Tibial artery (tissue), 4 donors: ENCODE measurements around the gene PROC.
"Not testable (repeated sequence)": the region's sequence is repeated elsewhere in the genome, so short reads cannot be mapped to it uniquely, and the experiment has no call there.

Experiments
- DNase-seq, 2 donors: peaks; one replicate each; pipeline ENCODE4 v3.0.0-alpha.2; 2019
- H3K27ac ChIP-seq, 2 donors: fragments of 200-600 bp; sonication (generic) in 1 of 2; 1 replicate in 1 of 2; 2 replicates in 1 of 2; pipeline ENCODE4 v1.5.1; 2018 to 2019; ENCODE audit warnings: mild to moderate bottlenecking in 1 of 2
- H3K27me3 ChIP-seq, 2 donors: fragments of 200-600 bp; sonication (generic) in 1 of 2; one replicate each; pipeline versions ENCODE4 v1.5.1 to v1.6.0; 2016 to 2019
- H3K36me3 ChIP-seq, 3 donors: fragments of 200-600 bp; sonication (generic) in 2 of 3; one replicate each; pipeline ENCODE4 v1.5.1; 2016 to 2019; ENCODE audit warnings: mild to moderate bottlenecking in 2 of 3
- H3K4me1 ChIP-seq, 4 donors: fragments of 200-600 bp; sonication (generic) in 2 of 4; 1 replicate in 3 of 4; 2 replicates in 1 of 4; pipeline ENCODE4 v1.5.1; 2016 to 2019
- H3K4me3 ChIP-seq, 2 donors: fragments of 200-600 bp; sonication (generic) in 1 of 2; 1 replicate in 1 of 2; 2 replicates in 1 of 2; pipeline ENCODE4 v1.5.1; 2018 to 2019; ENCODE audit warnings: mild to moderate bottlenecking in 2 of 2
- H3K9me3 ChIP-seq, 3 donors: fragments of 200-600 bp; sonication (generic) in 1 of 3; one replicate each; pipeline ENCODE4 v1.5.1; 2016 to 2019
- CTCF ChIP-seq, 2 experiments: fragments of 200-600 bp in 1 of 2; fragments of 450-650 bp in 1 of 2; IDR thresholded peaks; one replicate each; pipeline ENCODE4 v1.5.1; 2017 to 2019; ENCODE audit warnings: antibody characterized with exemption in 2 of 2, mild to moderate bottlenecking in 1 of 2, moderate library complexity in 1 of 2
- intact Hi-C: fragments of 100-400 bp; cut with DNase I; formaldehyde crosslinking; loops from one replicate; pipeline ENCODE4 v1.15.0; 2023; ENCODE audit warnings: low total_unique reads

The PROC gene

GRCh38 chr2:127448526-127448925 lies 30.3 kb downstream of the PROC start:
- no peak overlapping the region for H3K27ac ChIP-seq
- TF ChIP-seq CTCF (IDR thresholded peaks at IDR 0.05), result no peak
- no peak for DNase-seq
- H3K27me3 ChIP-seq, result no peaks in the 10 kb centered on the region
- H3K4me1 ChIP-seq, result peaks cover 0 to 5% (median 0%) of the 10 kb centered on the region in 4 donors
- H3K9me3 ChIP-seq, result no peaks in the 10 kb centered on the region
- no peak overlapping the region for H3K4me3 ChIP-seq
- intact Hi-C loops, result no loop called here
- peaks cover 0 to 8% (median 0%) of the 10 kb centered on the region in 3 donors for H3K36me3 ChIP-seq

GRCh38 chr2:127449414-127449813 lies 31.2 kb downstream of the PROC start:
- no peak for TF ChIP-seq CTCF (IDR thresholded peaks at IDR 0.05)
- DNase-seq, result no peak
- H3K9me3 ChIP-seq, result no peaks in the 10 kb centered on the region
- H3K4me1 ChIP-seq, result peaks cover 0 to 5% (median 0%) of the 10 kb centered on the region in 4 donors
- H3K4me3 ChIP-seq, result no peak overlapping the region
- intact Hi-C loops, result no loop called here
- H3K36me3 ChIP-seq, result peaks cover 0 to 12% (median 0%) of the 10 kb centered on the region in 3 donors
- no peaks in the 10 kb centered on the region for H3K27me3 ChIP-seq
- H3K27ac ChIP-seq, result no peak overlapping the region

DNA sequence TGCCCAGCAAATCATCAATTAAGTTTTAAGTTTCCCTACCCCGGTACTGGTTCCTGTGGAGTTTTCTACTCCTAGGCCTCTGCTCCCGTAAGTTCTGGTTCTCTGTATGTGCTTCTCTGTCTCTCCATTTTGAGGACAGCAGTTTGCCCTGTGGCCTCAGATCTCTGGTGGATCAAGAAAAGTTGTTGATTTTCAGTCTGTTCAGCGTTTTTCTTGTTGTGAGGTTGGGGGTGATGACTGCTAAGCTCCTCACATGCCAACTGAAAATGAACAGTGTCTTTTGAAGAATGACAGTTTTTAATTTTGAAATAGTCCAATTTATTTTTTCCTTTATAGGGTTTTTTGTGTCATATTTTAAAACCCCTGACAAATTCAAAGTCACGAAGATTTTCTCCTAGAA lies 31.7 kb downstream of the PROC start:
- Histone ChIP-seq H3K27ac (no peak overlapping the region), H3K9me3 (no peaks in the 10 kb centered on the region), H3K4me3 (no peak overlapping the region), H3K4me1 (peaks cover 0 to 5% (median 0%) of the 10 kb centered on the region in 4 donors), H3K36me3 (peaks cover 0 to 16% (median 0%) of the 10 kb centered on the region in 3 donors), H3K27me3 (no peaks in the 10 kb centered on the region)
- TF ChIP-seq CTCF (IDR thresholded peaks at IDR 0.05), result no peak
- no peak for DNase-seq
- intact Hi-C loops, result no loop called here

DNA sequence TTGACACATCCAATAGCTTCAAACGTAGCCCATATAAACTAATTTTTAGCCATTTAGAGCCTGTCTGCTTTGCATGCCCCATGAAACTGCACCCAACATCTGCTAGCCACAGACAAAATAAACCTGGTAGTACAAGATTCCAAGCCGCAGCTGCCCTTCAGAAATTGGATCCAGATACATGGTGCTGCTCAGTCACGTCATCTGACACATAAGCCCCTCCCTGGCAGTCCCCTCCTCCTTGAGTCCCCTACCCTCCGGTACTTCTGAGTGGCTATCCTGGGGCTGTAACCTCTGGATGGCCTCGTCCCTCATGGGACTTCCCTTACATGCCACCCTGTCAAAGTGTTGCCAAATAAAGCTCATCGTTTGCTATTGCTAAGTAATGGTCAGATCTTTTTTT lies 33.8 kb downstream of the PROC start:
- intact Hi-C loops, result no loop called here
- no peak for DNase-seq
- no peaks in the 10 kb centered on the region for H3K9me3 ChIP-seq
- no peak overlapping the region for H3K27ac ChIP-seq
- peaks cover 0 to 5% (median 0%) of the 10 kb centered on the region in 4 donors for H3K4me1 ChIP-seq
- peaks cover 0 to 22% (median 0%) of the 10 kb centered on the region in 3 donors for H3K36me3 ChIP-seq
- TF ChIP-seq CTCF (IDR thresholded peaks at IDR 0.05), result no peak
- H3K27me3 ChIP-seq, result no peaks in the 10 kb centered on the region
- H3K4me3 ChIP-seq, result no peak overlapping the region

- H3K27ac ChIP-seq, H3K27me3 ChIP-seq, H3K9me3 ChIP-seq, H3K4me3 ChIP-seq, DNase-seq, H3K4me1 ChIP-seq, intact Hi-C loops: not testable (repeated sequence)
- H3K36me3 ChIP-seq, result peaks cover 0 to 22% (median 0%) of the 10 kb centered on the region in 3 donors
These were observed 34.2 kb downstream of the PROC start for GRCh38 chr2:127452423-127452822.

DNA sequence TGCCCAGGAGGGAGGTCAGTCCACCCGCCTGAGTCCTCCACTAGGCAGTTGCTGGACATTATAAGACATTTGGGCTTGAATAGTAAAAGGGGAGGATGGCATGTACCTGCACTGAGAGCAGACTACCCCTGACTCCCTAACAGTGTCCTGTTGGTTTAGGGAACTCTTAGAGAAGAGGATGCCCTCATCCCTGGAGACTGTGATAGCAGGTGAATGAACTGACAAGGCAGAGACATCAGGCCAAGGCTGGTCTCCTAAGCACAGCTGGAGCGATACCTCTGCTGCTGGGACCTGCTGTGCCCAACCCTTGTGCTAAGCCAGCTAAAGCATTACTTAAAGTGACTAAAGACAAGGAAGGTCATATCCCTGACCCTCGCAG lies 34.8 kb downstream of the PROC start:
- H3K4me1 ChIP-seq, result peaks cover 0 to 5% (median 0%) of the 10 kb centered on the region in 4 donors
- no peak overlapping the region for H3K27ac ChIP-seq
- no peak for TF ChIP-seq CTCF (IDR thresholded peaks at IDR 0.05)
- intact Hi-C loops, result no loop called here
- DNase-seq, result no peak
- H3K9me3 ChIP-seq, result no peaks in the 10 kb centered on the region
- H3K27me3 ChIP-seq, result no peaks in the 10 kb centered on the region
- no peak overlapping the region for H3K4me3 ChIP-seq
- H3K36me3 ChIP-seq, result peaks cover 0 to 22% (median 0%) of the 10 kb centered on the region in 3 donors
